AG04450 (cell line): ENCODE measurements around the gene CAMK4. TPM values are rescaled to one million over a fixed set of nuclear protein-coding genes. Genes with fewer than 3 reads are reported as not detected.

Experiments used
- CTCF ChIA-PET: fragments of 300-600, 350-600 bp; formaldehyde crosslinking; extraction: SDS; loops from one replicate; lab custom pipeline; 2022; ENCODE audit warnings: antibody characterized with exemption, inconsistent platforms; lab: Charles Lee
- POLR2A ChIA-PET: fragments of 350-600 bp; formaldehyde crosslinking; extraction: SDS; loops from one replicate; lab custom pipeline; 2021; ENCODE audit warnings: antibody characterized with exemption, inconsistent platforms; lab: Yijun Ruan, JAX
- DNase-seq: peaks from one replicate; pipeline ENCODE4 v3.0.0-alpha.2; 2011; ENCODE audit warnings: low read depth, low spot score
- H3K27ac ChIP-seq: one replicate; pipeline ENCODE4 v1.5.1; 2012; ENCODE audit warnings: low read depth, low read length, control low read depth
- H3K27me3 ChIP-seq: one replicate; pipeline ENCODE4 v1.6.0; 2012; ENCODE audit warnings: low read length; ENCODE audit not compliant: control insufficient read depth, insufficient read depth
- H3K4me3 ChIP-seq: 2 replicates; pipeline ENCODE4 v1.5.1; 2011; ENCODE audit warnings: mild to moderate bottlenecking, low read depth, low read length, control low read depth
- H3K9me3 ChIP-seq: 2 replicates; pipeline ENCODE4 v1.5.1; 2012; ENCODE audit warnings: low read length; ENCODE audit not compliant: control insufficient read depth, insufficient read depth
- polyA plus RNA-seq: library from polyadenylated mRNA; depleted of rRNA; stranded (reverse); fragments of >200 nt; gene quantifications from 2 replicates; pipeline ENCODE4 v1.2.3, GENCODE V29; 2011
- TF ChIP-seq, protein P1 (sequence below): IDR thresholded peaks from 2 replicates; pipeline ENCODE4 v1.5.1; 2011; ENCODE audit warnings: low read depth, low read length, control low read depth, inconsistent platforms

CAMK4 gene
- polyA plus RNA-seq, 1 experiment: 3.2 TPM

DNA sequence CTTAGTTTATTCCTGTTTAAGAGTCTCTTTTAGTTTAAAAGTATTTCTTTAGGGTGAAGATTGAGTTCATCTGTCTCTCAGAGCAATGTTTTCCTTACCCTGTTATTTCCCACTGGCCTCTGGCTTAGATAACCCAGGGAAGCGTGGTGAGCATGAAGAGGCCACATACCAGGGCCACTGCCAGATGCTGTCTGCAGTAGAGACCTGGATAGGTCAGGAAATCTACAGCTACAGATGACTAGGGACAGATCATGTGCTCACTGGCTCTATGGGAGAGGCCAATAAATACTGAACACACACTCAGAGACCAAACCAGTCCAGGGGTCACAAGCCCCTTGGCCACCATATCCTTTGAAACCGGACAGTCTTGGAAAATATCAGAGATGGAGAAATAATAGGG is 136.0 kb downstream of the CAMK4 start:
- TF ChIP-seq, protein P1, sequence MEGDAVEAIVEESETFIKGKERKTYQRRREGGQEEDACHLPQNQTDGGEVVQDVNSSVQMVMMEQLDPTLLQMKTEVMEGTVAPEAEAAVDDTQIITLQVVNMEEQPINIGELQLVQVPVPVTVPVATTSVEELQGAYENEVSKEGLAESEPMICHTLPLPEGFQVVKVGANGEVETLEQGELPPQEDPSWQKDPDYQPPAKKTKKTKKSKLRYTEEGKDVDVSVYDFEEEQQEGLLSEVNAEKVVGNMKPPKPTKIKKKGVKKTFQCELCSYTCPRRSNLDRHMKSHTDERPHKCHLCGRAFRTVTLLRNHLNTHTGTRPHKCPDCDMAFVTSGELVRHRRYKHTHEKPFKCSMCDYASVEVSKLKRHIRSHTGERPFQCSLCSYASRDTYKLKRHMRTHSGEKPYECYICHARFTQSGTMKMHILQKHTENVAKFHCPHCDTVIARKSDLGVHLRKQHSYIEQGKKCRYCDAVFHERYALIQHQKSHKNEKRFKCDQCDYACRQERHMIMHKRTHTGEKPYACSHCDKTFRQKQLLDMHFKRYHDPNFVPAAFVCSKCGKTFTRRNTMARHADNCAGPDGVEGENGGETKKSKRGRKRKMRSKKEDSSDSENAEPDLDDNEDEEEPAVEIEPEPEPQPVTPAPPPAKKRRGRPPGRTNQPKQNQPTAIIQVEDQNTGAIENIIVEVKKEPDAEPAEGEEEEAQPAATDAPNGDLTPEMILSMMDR: no peak
- POLR2A ChIA-PET: no interaction called here
- H3K9me3 ChIP-seq: no peaks in the 10 kb centered on the region
- CTCF ChIA-PET: no interaction called here
- no peak overlapping the region for H3K27ac ChIP-seq
- no peaks in the 10 kb centered on the region for H3K27me3 ChIP-seq
- H3K4me3 ChIP-seq: no peak overlapping the region
- no peak for DNase-seq

DNA sequence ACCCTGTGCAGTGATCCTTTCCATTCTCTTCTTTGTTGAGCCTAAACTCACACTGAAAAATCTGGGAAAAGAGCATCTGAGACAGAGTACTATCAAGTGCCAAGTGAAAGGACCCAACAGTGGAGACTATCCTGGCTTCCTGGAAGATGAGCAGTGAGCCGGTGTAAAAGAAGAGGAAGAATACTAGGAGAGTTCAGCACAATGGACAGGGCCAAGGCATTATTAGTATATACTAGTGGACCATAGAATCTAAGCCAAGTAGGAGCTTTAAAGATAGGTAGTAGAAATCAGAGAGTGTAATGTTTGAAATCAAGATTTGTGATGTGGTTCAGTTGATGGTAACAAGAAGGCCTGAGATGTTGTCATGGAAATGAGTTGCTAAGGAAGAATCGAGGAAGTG is 140.8 kb downstream of the CAMK4 start:
- DNase-seq: no peak
- Histone ChIP-seq H3K27ac (no peak overlapping the region), H3K27me3 (no peaks in the 10 kb centered on the region), H3K9me3 (no peaks in the 10 kb centered on the region), H3K4me3 (no peak overlapping the region)
- ChIA-PET CTCF (no interaction called here), POLR2A (no interaction called here)
- TF ChIP-seq, protein P1: no peak

DNA sequence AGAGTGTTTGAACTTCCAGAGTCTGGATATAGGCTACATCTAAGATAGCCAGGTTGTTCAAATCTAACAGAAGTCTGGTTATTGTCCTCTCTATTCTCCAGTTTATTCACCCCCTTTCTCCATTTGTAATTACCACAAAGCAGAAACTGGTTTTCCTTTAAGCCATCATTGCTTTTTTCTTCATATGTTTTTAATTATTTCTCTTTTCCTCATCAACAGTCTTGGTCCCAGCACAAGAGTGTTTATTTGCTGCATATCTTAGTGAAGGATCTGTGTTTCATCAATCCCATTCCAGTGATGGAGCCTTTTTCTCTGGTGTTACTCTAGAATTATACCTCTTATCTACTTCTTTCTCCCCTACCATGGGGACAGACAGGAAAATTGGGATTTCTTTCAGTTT is 142.2 kb downstream of the CAMK4 start:
- no peak overlapping the region for H3K27ac ChIP-seq
- ChIA-PET CTCF (no interaction called here), POLR2A (no interaction called here)
- no peak for DNase-seq
- no peaks in the 10 kb centered on the region for H3K9me3 ChIP-seq
- H3K27me3 ChIP-seq: no peaks in the 10 kb centered on the region
- TF ChIP-seq, protein P1: no peak
- no peak overlapping the region for H3K4me3 ChIP-seq

DNA sequence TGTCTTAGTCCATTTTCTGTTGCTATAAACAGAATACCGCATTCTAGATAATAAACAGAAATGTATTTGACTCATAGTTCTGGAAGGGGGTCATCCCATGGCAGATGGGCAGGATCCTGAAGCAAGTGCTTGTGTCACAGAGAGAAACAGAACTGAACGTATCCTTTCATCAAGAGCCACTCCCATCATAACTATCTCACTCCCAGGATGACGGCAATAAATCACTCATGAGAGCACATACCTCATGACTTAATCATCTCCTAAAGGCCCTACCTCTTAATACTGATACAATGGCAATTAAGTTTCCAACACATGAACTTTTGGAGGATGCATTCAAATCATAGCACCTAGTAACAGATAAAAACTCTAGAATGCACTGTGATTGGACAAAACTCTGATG is 142.9 kb downstream of the CAMK4 start:
- Histone ChIP-seq H3K4me3 (no peak overlapping the region), H3K27ac (no peak overlapping the region), H3K27me3 (no peaks in the 10 kb centered on the region), H3K9me3 (no peaks in the 10 kb centered on the region)
- POLR2A ChIA-PET: no interaction called here
- no peak for DNase-seq
- CTCF ChIA-PET: no interaction called here
- TF ChIP-seq, protein P1: no peak

DNA sequence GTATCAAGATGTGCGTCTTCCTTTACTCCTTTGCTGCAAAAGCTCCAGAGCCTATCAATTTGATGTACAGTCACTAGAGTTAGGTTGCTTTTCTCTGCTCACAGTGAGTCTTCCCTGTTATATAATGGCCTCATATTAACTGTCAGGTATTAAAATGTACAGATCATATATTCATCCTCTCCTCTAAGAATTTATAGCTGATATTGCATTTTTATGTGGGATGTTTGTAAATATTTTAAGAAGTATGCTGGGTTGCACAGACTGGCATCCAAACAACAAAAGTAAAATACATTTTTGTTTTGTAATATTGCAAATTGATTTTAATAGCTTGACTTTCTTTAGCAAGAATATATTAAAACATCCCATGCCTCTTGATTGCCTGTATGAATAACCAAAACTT is 148.6 kb downstream of the CAMK4 start:
- ChIA-PET CTCF (no interaction called here), POLR2A (no interaction called here)
- no peak for DNase-seq
- no peaks in the 10 kb centered on the region for H3K27me3 ChIP-seq
- H3K4me3 ChIP-seq: no peak overlapping the region
- no peaks in the 10 kb centered on the region for H3K9me3 ChIP-seq
- H3K27ac ChIP-seq: no peak overlapping the region
- TF ChIP-seq, protein P1: no peak
